ENCODE data around the gene EXO1. TPM values are rescaled to one million over a fixed set of nuclear protein-coding genes. Genes with fewer than 3 reads are reported as not detected.

Gene EXO1
- total RNA-seq, 1 donor from 2014 or later: 25.5 TPM

GRCh38 chr1:241902391-241903065 is 54.5 kb downstream of the EXO1 start:
- H3K36me3 Mint-ChIP-seq: no peaks in the 10 kb centered on the region
- DNase-seq (ENCODE audit: extremely low spot score, unreplicated experiment): no peak
- peaks cover 8% of the 10 kb centered on the region for H3K4me1 Mint-ChIP-seq (ENCODE audit: unreplicated experiment)
- no peaks in the 10 kb centered on the region for H3K27me3 Mint-ChIP-seq
- H3K9me3 Mint-ChIP-seq: no peaks in the 10 kb centered on the region
- H3K4me3 Mint-ChIP-seq: no peak overlapping the region
- TF ChIP-seq CTCF (conservative IDR thresholded peaks at IDR 0.05): no peak
- no peak overlapping the region for H3K27ac Mint-ChIP-seq

GRCh38 chr1:241916196-241916595 is 68.2 kb downstream of the EXO1 start:
- DNase-seq (ENCODE audit: extremely low spot score, unreplicated experiment): no peak
- no peak overlapping the region for H3K27ac Mint-ChIP-seq
- H3K9me3 Mint-ChIP-seq: no peaks in the 10 kb centered on the region
- no peaks in the 10 kb centered on the region for H3K36me3 Mint-ChIP-seq
- no peak for TF ChIP-seq CTCF (conservative IDR thresholded peaks at IDR 0.05)
- no peaks in the 10 kb centered on the region for H3K27me3 Mint-ChIP-seq
- H3K4me1 Mint-ChIP-seq (ENCODE audit: unreplicated experiment): peaks cover 6% of the 10 kb centered on the region
- H3K4me3 Mint-ChIP-seq: no peak overlapping the region

- no peak overlapping the region for H3K27ac Mint-ChIP-seq
- H3K27me3 Mint-ChIP-seq: no peaks in the 10 kb centered on the region
- no peak for TF ChIP-seq CTCF (conservative IDR thresholded peaks at IDR 0.05)
- DNase-seq (ENCODE audit: extremely low spot score, unreplicated experiment): no peak
- peaks cover 6% of the 10 kb centered on the region for H3K4me1 Mint-ChIP-seq (ENCODE audit: unreplicated experiment)
- H3K36me3 Mint-ChIP-seq: no peaks in the 10 kb centered on the region
- H3K9me3 Mint-ChIP-seq: no peaks in the 10 kb centered on the region
- no peak overlapping the region for H3K4me3 Mint-ChIP-seq
Measured at GRCh38 chr1:241917487-241917886, 69.5 kb downstream of the EXO1 start.

- H3K4me3 Mint-ChIP-seq: no peak overlapping the region
- H3K27ac Mint-ChIP-seq: no peak overlapping the region
- H3K36me3 Mint-ChIP-seq: no peaks in the 10 kb centered on the region
- H3K9me3 Mint-ChIP-seq: no peaks in the 10 kb centered on the region
- DNase-seq (ENCODE audit: extremely low spot score, unreplicated experiment): no peak
- H3K27me3 Mint-ChIP-seq: no peaks in the 10 kb centered on the region
- no peak for TF ChIP-seq CTCF (conservative IDR thresholded peaks at IDR 0.05)
- H3K4me1 Mint-ChIP-seq (ENCODE audit: unreplicated experiment): peaks cover 15% of the 10 kb centered on the region
Measured at GRCh38 chr1:241918879-241919278, 70.9 kb downstream of the EXO1 start.

- no peak overlapping the region for H3K27ac Mint-ChIP-seq
- H3K4me1 Mint-ChIP-seq (ENCODE audit: unreplicated experiment): peaks cover 14% of the 10 kb centered on the region
- H3K4me3 Mint-ChIP-seq: no peak overlapping the region
- DNase-seq (ENCODE audit: extremely low spot score, unreplicated experiment): no peak
- no peaks in the 10 kb centered on the region for H3K27me3 Mint-ChIP-seq
- no peaks in the 10 kb centered on the region for H3K9me3 Mint-ChIP-seq
- TF ChIP-seq CTCF (conservative IDR thresholded peaks at IDR 0.05): no peak
- H3K36me3 Mint-ChIP-seq: no peaks in the 10 kb centered on the region
Measured at GRCh38 chr1:241924080-241924808, 76.2 kb downstream of the EXO1 start.

Data from type B pancreatic cell (in vitro differentiated cells).